ENCODE results near the gene VPS45.

Gene VPS45

DNA sequence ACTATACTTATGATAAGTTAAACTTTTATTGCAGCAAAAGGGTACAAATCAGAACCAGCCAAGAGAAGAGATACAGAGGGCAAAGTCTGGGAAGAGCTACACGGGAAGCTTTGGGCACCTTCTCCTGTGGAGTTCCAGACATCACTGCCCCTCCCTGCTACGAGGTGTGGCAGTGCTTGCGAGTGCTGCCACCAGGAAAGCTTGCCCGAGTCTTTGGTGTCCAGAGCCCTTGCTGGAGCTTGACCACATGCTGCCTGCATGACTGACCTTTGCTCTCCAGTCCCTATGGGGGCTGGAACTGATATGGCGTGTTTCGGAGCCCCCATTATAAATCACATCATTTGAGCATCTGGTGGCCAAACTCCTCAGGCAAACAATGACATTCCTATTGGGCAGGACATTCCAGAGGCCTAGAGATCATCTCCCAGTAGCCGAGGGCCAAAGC is 105.6 kb downstream of the VPS45 start:
- Histone ChIP-seq H2AFZ (no peak overlapping the region), H3K4me2 (ENCODE audit: low read length) (no peak overlapping the region), H3K4me1 (no peaks in the 10 kb centered on the region), H3K79me2 (no peaks in the 10 kb centered on the region), H3K36me3 (ENCODE audit: control insufficient read depth, insufficient read depth, low read length) (no peaks in the 10 kb centered on the region), H3K27ac (no peak overlapping the region), H3K9me3 (ENCODE audit: control insufficient read depth, low read length) (no peaks in the 10 kb centered on the region), H3K9ac (no peak overlapping the region), H3K27me3 (ENCODE audit: control insufficient read depth, insufficient read depth, low read length) (no peaks in the 10 kb centered on the region), H3K4me3 (ENCODE audit: low read depth, low read length) (no peak overlapping the region)
- TF ChIP-seq, protein P1, sequence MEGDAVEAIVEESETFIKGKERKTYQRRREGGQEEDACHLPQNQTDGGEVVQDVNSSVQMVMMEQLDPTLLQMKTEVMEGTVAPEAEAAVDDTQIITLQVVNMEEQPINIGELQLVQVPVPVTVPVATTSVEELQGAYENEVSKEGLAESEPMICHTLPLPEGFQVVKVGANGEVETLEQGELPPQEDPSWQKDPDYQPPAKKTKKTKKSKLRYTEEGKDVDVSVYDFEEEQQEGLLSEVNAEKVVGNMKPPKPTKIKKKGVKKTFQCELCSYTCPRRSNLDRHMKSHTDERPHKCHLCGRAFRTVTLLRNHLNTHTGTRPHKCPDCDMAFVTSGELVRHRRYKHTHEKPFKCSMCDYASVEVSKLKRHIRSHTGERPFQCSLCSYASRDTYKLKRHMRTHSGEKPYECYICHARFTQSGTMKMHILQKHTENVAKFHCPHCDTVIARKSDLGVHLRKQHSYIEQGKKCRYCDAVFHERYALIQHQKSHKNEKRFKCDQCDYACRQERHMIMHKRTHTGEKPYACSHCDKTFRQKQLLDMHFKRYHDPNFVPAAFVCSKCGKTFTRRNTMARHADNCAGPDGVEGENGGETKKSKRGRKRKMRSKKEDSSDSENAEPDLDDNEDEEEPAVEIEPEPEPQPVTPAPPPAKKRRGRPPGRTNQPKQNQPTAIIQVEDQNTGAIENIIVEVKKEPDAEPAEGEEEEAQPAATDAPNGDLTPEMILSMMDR (IDR thresholded peaks at IDR 0.05), result no peak

DNA sequence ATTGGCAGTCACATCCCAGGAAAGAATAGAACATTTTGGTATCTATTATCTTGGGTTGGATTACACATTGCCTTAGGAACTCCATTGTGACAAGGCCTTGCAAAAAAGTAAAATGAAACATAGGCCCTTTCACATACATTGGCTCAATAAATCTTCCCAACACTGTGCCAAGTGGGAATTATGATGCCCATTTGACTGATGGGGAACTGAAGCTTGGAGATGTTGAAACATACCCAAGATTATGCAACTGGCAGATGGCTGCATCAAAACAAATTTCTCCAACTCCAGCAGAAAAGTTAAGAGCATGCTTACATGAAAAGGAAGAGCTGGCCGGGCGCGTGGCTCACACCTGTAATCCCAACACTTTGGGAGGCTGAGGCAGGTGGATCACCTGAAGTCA is 109.0 kb downstream of the VPS45 start:
- Histone ChIP-seq H3K4me3 (ENCODE audit: low read depth, low read length) (no peak overlapping the region), H3K4me2 (ENCODE audit: low read length) (no peak overlapping the region), H3K9me3 (ENCODE audit: control insufficient read depth, low read length) (no peaks in the 10 kb centered on the region), H3K9ac (no peak overlapping the region), H3K79me2 (no peaks in the 10 kb centered on the region), H3K4me1 (no peaks in the 10 kb centered on the region), H2AFZ (no peak overlapping the region), H3K27me3 (ENCODE audit: control insufficient read depth, insufficient read depth, low read length) (no peaks in the 10 kb centered on the region), H3K27ac (no peak overlapping the region), H3K36me3 (ENCODE audit: control insufficient read depth, insufficient read depth, low read length) (no peaks in the 10 kb centered on the region)
- TF ChIP-seq, protein P1 (IDR thresholded peaks at IDR 0.05), result no peak

DNA sequence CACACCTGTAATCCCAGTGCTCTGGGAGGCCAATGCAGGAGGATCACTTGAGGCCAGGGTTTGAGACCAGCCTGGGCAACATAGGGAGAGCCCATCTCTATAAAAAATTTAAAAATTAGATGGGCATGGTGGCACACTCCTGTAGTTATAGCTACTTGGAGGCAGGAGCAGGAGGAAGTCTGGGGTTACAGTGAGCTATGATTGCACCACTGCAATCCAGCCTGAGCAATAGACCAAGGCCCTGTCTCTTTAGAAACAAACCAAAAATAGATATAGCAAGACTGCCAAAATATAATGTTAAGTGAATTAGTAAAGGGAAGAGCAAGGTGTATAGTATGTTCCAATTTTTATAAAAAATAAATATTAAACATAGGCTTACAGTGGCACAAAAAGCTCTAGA is 111.0 kb downstream of the VPS45 start:
- Histone ChIP-seq H3K4me1 (no peaks in the 10 kb centered on the region), H3K79me2 (no peaks in the 10 kb centered on the region), H3K9ac (no peak overlapping the region), H3K36me3 (ENCODE audit: control insufficient read depth, insufficient read depth, low read length) (no peaks in the 10 kb centered on the region), H3K27me3 (ENCODE audit: control insufficient read depth, insufficient read depth, low read length) (no peaks in the 10 kb centered on the region), H3K27ac (no peak overlapping the region), H3K4me2 (ENCODE audit: low read length) (no peak overlapping the region), H3K9me3 (ENCODE audit: control insufficient read depth, low read length) (no peaks in the 10 kb centered on the region), H2AFZ (no peak overlapping the region), H3K4me3 (ENCODE audit: low read depth, low read length) (no peak overlapping the region)
- TF ChIP-seq, protein P1 (IDR thresholded peaks at IDR 0.05), result no peak

DNA sequence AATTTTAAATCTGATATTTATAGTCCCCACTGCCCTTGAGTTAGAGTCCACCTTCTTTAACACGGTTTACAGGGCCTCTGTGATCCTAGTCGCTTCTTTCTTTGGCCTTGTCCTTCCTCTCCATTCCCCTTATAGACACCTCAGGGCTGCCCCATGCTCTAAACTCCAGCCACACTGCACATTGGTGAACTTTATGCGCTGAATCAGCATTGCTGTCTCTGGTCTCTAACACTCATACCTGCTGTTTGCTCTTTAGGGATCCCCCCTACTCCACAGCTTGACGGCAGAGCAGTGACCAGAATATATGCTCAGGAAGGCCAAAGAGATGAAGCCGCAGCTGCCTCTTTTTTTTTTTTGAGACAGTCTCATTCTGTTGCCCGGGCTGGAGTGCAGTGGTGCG is 112.3 kb downstream of the VPS45 start:
- no peak overlapping the region for H3K27ac ChIP-seq
- H3K9me3 ChIP-seq (ENCODE audit: control insufficient read depth, low read length), result no peaks in the 10 kb centered on the region
- H3K9ac ChIP-seq, result no peak overlapping the region
- H3K4me1 ChIP-seq, result no peaks in the 10 kb centered on the region
- no peaks in the 10 kb centered on the region for H3K36me3 ChIP-seq (ENCODE audit: control insufficient read depth, insufficient read depth, low read length)
- no peak overlapping the region for H2AFZ ChIP-seq
- TF ChIP-seq, protein P1 (IDR thresholded peaks at IDR 0.05), result no peak
- H3K27me3 ChIP-seq (ENCODE audit: control insufficient read depth, insufficient read depth, low read length), result no peaks in the 10 kb centered on the region
- no peak overlapping the region for H3K4me2 ChIP-seq (ENCODE audit: low read length)
- no peak overlapping the region for H3K4me3 ChIP-seq (ENCODE audit: low read depth, low read length)
- H3K79me2 ChIP-seq, result no peaks in the 10 kb centered on the region

DNA sequence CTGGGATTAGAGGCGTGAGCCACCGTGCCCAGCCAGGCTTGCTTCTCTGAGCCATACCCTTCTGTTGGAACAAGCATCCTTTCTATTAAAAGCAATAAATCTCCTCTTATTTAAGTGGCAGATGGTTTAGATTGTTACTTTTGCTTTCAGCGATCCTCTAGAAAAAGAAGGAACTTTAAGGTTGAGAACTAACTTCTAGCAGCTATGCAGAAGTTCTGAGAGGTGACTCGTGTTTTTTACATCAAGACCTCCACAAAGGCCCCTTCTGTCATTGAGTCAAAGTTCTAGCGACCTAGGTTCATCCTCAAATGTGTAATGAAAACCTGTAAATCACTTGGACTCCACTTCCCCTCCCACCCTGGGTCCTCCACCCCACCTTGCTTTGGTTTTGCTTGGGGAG is 112.9 kb downstream of the VPS45 start:
- Histone ChIP-seq H3K9ac (no peak overlapping the region), H3K4me3 (ENCODE audit: low read depth, low read length) (no peak overlapping the region), H3K27ac (no peak overlapping the region), H2AFZ (no peak overlapping the region), H3K9me3 (ENCODE audit: control insufficient read depth, low read length) (no peaks in the 10 kb centered on the region), H3K4me2 (ENCODE audit: low read length) (no peak overlapping the region), H3K79me2 (no peaks in the 10 kb centered on the region), H3K4me1 (no peaks in the 10 kb centered on the region), H3K36me3 (ENCODE audit: control insufficient read depth, insufficient read depth, low read length) (no peaks in the 10 kb centered on the region), H3K27me3 (ENCODE audit: control insufficient read depth, insufficient read depth, low read length) (no peaks in the 10 kb centered on the region)
- TF ChIP-seq, protein P1 (IDR thresholded peaks at IDR 0.05), result no peak
